Effector memory CD4-positive, alpha-beta T cell (primary cell): ENCODE data around the gene STIMATE.

Source experiments
- DNase-seq, 3 donors: peaks; one replicate each; pipeline ENCODE4 v3.0.0-alpha.2; 2020
- H3K27ac ChIP-seq: 2 replicates; pipeline ENCODE4 v1.7.0; 2013; ENCODE audit warnings: mild to moderate bottlenecking, low read length, moderate library complexity; ENCODE audit not compliant: insufficient read depth, poor library complexity, severe bottlenecking
- H3K27me3 ChIP-seq: replicated peaks from 2 replicates; pipeline ENCODE4 v1.7.0; 2013; ENCODE audit warnings: mild to moderate bottlenecking, low read length; ENCODE audit not compliant: insufficient read depth, control insufficient read depth, poor library complexity, severe bottlenecking
- H3K36me3 ChIP-seq: 2 replicates; pipeline ENCODE4 v1.7.0; 2013; ENCODE audit warnings: mild to moderate bottlenecking, low read length, moderate library complexity; ENCODE audit not compliant: control insufficient read depth, insufficient read depth
- H3K4me1 ChIP-seq: 2 replicates; pipeline ENCODE4 v1.7.0; 2013; ENCODE audit warnings: low read length, mild to moderate bottlenecking; ENCODE audit not compliant: control insufficient read depth, insufficient read depth, poor library complexity, severe bottlenecking
- H3K4me3 ChIP-seq: 2 replicates; pipeline ENCODE4 v1.7.0; 2013; ENCODE audit warnings: low read length, low read depth, mild to moderate bottlenecking; ENCODE audit not compliant: insufficient read depth, poor library complexity, severe bottlenecking
- H3K9me3 ChIP-seq: 2 replicates; pipeline ENCODE4 v1.7.0; 2013; ENCODE audit warnings: mild to moderate bottlenecking, low read length, moderate library complexity; ENCODE audit not compliant: control insufficient read depth

The STIMATE gene

GRCh38 chr3:52790741-52791140 is 106.6 kb downstream of the STIMATE start:
- no peaks in the 10 kb centered on the region for H3K27me3 ChIP-seq
- no peak overlapping the region for H3K4me3 ChIP-seq
- no peaks in the 10 kb centered on the region for H3K4me1 ChIP-seq
- no peak overlapping the region for H3K27ac ChIP-seq
- no peaks in the 10 kb centered on the region for H3K9me3 ChIP-seq
- DNase-seq = no peak
- no peaks in the 10 kb centered on the region for H3K36me3 ChIP-seq

- Histone ChIP-seq H3K4me3 (no peak overlapping the region), H3K9me3 (no peaks in the 10 kb centered on the region)
Observed at GRCh38 chr3:52790337-52790736, 107.0 kb downstream of the STIMATE start.

GRCh38 chr3:52789746-52790040 is 107.7 kb downstream of the STIMATE start:
- DNase-seq = no peak
- Histone ChIP-seq H3K27me3 (no peaks in the 10 kb centered on the region), H3K4me3 (no peak overlapping the region), H3K9me3 (no peaks in the 10 kb centered on the region), H3K4me1 (no peaks in the 10 kb centered on the region), H3K27ac (no peak overlapping the region), H3K36me3 (no peaks in the 10 kb centered on the region)

More at GRCh38 chr3:52790337-52790736, 107.0 kb downstream of the STIMATE start:
- H3K4me1 ChIP-seq = no peaks in the 10 kb centered on the region
- DNase-seq = no peak
- H3K36me3 ChIP-seq = no peaks in the 10 kb centered on the region
- no peaks in the 10 kb centered on the region for H3K27me3 ChIP-seq
- no peak overlapping the region for H3K27ac ChIP-seq

GRCh38 chr3:52788890-52789745 is 108.2 kb downstream of the STIMATE start:
- H3K4me3 ChIP-seq = no peak overlapping the region
- H3K36me3 ChIP-seq = no peaks in the 10 kb centered on the region
- no peaks in the 10 kb centered on the region for H3K27me3 ChIP-seq
- no peak overlapping the region for H3K27ac ChIP-seq
- no peaks in the 10 kb centered on the region for H3K4me1 ChIP-seq
- no peaks in the 10 kb centered on the region for H3K9me3 ChIP-seq
- DNase-seq = no peak

- DNase-seq = no peak
- no peaks in the 10 kb centered on the region for H3K4me1 ChIP-seq
- H3K9me3 ChIP-seq = no peaks in the 10 kb centered on the region
- no peaks in the 10 kb centered on the region for H3K27me3 ChIP-seq
- H3K36me3 ChIP-seq = no peaks in the 10 kb centered on the region
- no peak overlapping the region for H3K27ac ChIP-seq
- no peak overlapping the region for H3K4me3 ChIP-seq
Observed at GRCh38 chr3:52787672-52788625, 109.4 kb downstream of the STIMATE start.

- H3K27me3 ChIP-seq = no peaks in the 10 kb centered on the region
- H3K4me1 ChIP-seq = no peaks in the 10 kb centered on the region
- H3K4me3 ChIP-seq = no peak overlapping the region
- H3K36me3 ChIP-seq = no peaks in the 10 kb centered on the region
- no peak for DNase-seq
- no peaks in the 10 kb centered on the region for H3K9me3 ChIP-seq
- H3K27ac ChIP-seq = no peak overlapping the region
Observed at GRCh38 chr3:52787246-52787645, 110.1 kb downstream of the STIMATE start.
